AG10803 (cell line): ENCODE results near the gene MYO3B.

Source experiments
- DNase-seq: peaks from one replicate; pipeline ENCODE4 v3.0.0; 2010; ENCODE audit warnings: low read depth
- H3K4me3 ChIP-seq: 2 replicates; pipeline ENCODE4 v1.5.1; 2011; ENCODE audit warnings: mild to moderate bottlenecking, low read length, control low read depth
- CTCF ChIP-seq: conservative IDR thresholded peaks from 2 replicates; pipeline ENCODE4 v1.5.1; 2011; ENCODE audit warnings: mild to moderate bottlenecking, low read length, control low read depth, inconsistent platforms

MYO3B gene

GRCh38 chr2:170177950-170178781 lies at the start of gene MYO3B:
TSS of gene MYO3B (plus strand) at chr2:170178147. CDS start at chr2:170178288, 141 bp downstream.
- H3K4me3 ChIP-seq = no peak within 1 kb of the TSS
- DNase-seq = peak; percentile 80
- no peak for TF ChIP-seq CTCF

- no peak overlapping the region for H3K4me3 ChIP-seq
- no peak for DNase-seq
- no peak for TF ChIP-seq CTCF
Observed at GRCh38 chr2:170139276-170139967, 38.5 kb upstream of the MYO3B start.

- no peak overlapping the region for H3K4me3 ChIP-seq
- TF ChIP-seq CTCF = no peak
- DNase-seq = no peak
Observed at GRCh38 chr2:170140561-170140960, 37.4 kb upstream of the MYO3B start.

GRCh38 chr2:170141865-170142264 lies 36.1 kb upstream of the MYO3B start:
- DNase-seq = no peak
- no peak for TF ChIP-seq CTCF
- H3K4me3 ChIP-seq = no peak overlapping the region

- TF ChIP-seq CTCF = no peak
- no peak overlapping the region for H3K4me3 ChIP-seq
- DNase-seq = no peak
Observed at GRCh38 chr2:170142502-170142901, 35.4 kb upstream of the MYO3B start.

- no peak for TF ChIP-seq CTCF
- no peak overlapping the region for H3K4me3 ChIP-seq
- DNase-seq = no peak
Observed at GRCh38 chr2:170143045-170143717, 34.8 kb upstream of the MYO3B start.

GRCh38 chr2:170144761-170145160 lies 33.2 kb upstream of the MYO3B start:
- no peak for DNase-seq
- no peak for TF ChIP-seq CTCF

More at GRCh38 chr2:170144761-170145160, 33.2 kb upstream of the MYO3B start:
- H3K4me3 ChIP-seq = no peak overlapping the region
